HEK293 (cell line): ENCODE measurements around the gene EXOC2.

Experiments used
- CTCF ChIA-PET: fragments of 350-600 bp; formaldehyde crosslinking; extraction: SDS; loops from one replicate; lab custom pipeline; 2021; ENCODE audit warnings: antibody characterized with exemption; lab: Yijun Ruan, JAX
- POLR2A ChIA-PET: fragments of 300-600 bp; formaldehyde crosslinking; extraction: SDS; loops from one replicate; lab custom pipeline; 2020; ENCODE audit warnings: antibody characterized with exemption, inconsistent platforms; lab: Yijun Ruan, JAX
- H3K27ac ChIP-seq: fragments of 200-500 bp; sonication (Bioruptor generic); 2 replicates; pipeline ENCODE4 v1.5.1; 2014; ENCODE audit warnings: low read depth, low read length, control low read depth, inconsistent platforms; ENCODE audit errors: extremely low read depth
- H3K36me3 ChIP-seq, 2 experiments: fragments of 200-500 bp in 1 of 2; sonication (Bioruptor generic) in 1 of 2; 1 replicate in 1 of 2; 2 replicates in 1 of 2; pipeline ENCODE4 v1.5.1; 2014 to 2017; ENCODE audit warnings: inconsistent platforms in 2 of 2, low read length in 2 of 2; ENCODE audit not compliant: control insufficient read depth in 2 of 2, insufficient read depth in 1 of 2
- H3K4me1 ChIP-seq: fragments of 200-500 bp; sonication (Bioruptor generic); 2 replicates; pipeline ENCODE4 v1.5.1; 2014; ENCODE audit warnings: mild to moderate bottlenecking, low read length, inconsistent platforms; ENCODE audit not compliant: control insufficient read depth, insufficient read depth
- H3K4me3 ChIP-seq: 2 replicates; pipeline ENCODE4 v1.5.1; 2011; ENCODE audit warnings: low read depth, mild to moderate bottlenecking, control low read depth, low read length, moderate library complexity
- H3K9me3 ChIP-seq: fragments of 200-500 bp; sonication (Bioruptor generic); 2 replicates; pipeline ENCODE4 v1.5.1; 2014; ENCODE audit warnings: low read depth, low read length, inconsistent platforms; ENCODE audit not compliant: control insufficient read depth, insufficient read depth
- BCL11A ChIP-seq: fragments of 450-650 bp; formaldehyde crosslinking; IDR thresholded peaks from 2 replicates; pipeline ENCODE4 v1.5.1; 2016; ENCODE audit warnings: low read depth, missing biosample characterization, missing genetic modification characterization
- BCL11B ChIP-seq: fragments of 450-650 bp; formaldehyde crosslinking; IDR thresholded peaks from 2 replicates; pipeline ENCODE4 v1.5.1; 2016; ENCODE audit warnings: low read depth, missing biosample characterization, missing genetic modification characterization
- FEZF1 ChIP-seq: fragments of 450-650 bp; formaldehyde crosslinking; IDR thresholded peaks from 2 replicates; pipeline ENCODE4 v1.5.1; 2016; ENCODE audit warnings: missing biosample characterization, missing genetic modification characterization
- GLI2 ChIP-seq: fragments of 450-650 bp; formaldehyde crosslinking; IDR thresholded peaks from 2 replicates; pipeline ENCODE4; 2017; ENCODE audit warnings: missing biosample characterization, missing genetic modification characterization, low read depth, borderline replicate concordance
- IKZF3 ChIP-seq: fragments of 450-650 bp; IDR thresholded peaks from 2 replicates; pipeline ENCODE4 v1.5.0; 2018; ENCODE audit warnings: missing biosample characterization, mild to moderate bottlenecking, missing genetic modification characterization, moderate library complexity
- KLF10 ChIP-seq: fragments of 450-650 bp; IDR thresholded peaks from 2 replicates; pipeline ENCODE4 v1.5.1; 2018; ENCODE audit warnings: missing biosample characterization, mild to moderate bottlenecking, missing genetic modification characterization
- MZF1 ChIP-seq: fragments of 450-650 bp; formaldehyde crosslinking; IDR thresholded peaks from 2 replicates; pipeline ENCODE4 v1.5.1; 2017; ENCODE audit warnings: missing biosample characterization, missing genetic modification characterization, borderline replicate concordance
- OSR2 ChIP-seq: fragments of 450-650 bp; formaldehyde crosslinking; IDR thresholded peaks from 2 replicates; pipeline ENCODE4 v1.5.1; 2016; ENCODE audit warnings: missing biosample characterization, missing genetic modification characterization
- OVOL3 ChIP-seq: fragments of 450-650 bp; formaldehyde crosslinking; IDR thresholded peaks from 2 replicates; pipeline ENCODE4 v1.5.1; 2016; ENCODE audit warnings: missing biosample characterization, missing genetic modification characterization
- SCRT2 ChIP-seq: fragments of 450-650 bp; formaldehyde crosslinking; IDR thresholded peaks from 2 replicates; pipeline ENCODE4 v1.5.1; 2016; ENCODE audit warnings: missing biosample characterization, missing genetic modification characterization
- TRIM28 ChIP-seq: IDR thresholded peaks from 2 replicates; pipeline ENCODE4 v1.6.1; 2011; ENCODE audit warnings: low read length, control low read depth, borderline replicate concordance
- ZBTB8A ChIP-seq: fragments of 450-650 bp; formaldehyde crosslinking; IDR thresholded peaks from 2 replicates; pipeline ENCODE4 v1.5.1; 2016; ENCODE audit warnings: missing biosample characterization, missing genetic modification characterization
- ZNF121 ChIP-seq: fragments of 450-650 bp; formaldehyde crosslinking; IDR thresholded peaks from 2 replicates; pipeline ENCODE4 v1.5.1; 2016; ENCODE audit warnings: missing biosample characterization, missing genetic modification characterization
- ZNF221 ChIP-seq: fragments of 450-650 bp; formaldehyde crosslinking; IDR thresholded peaks from 2 replicates; pipeline ENCODE4 v1.5.1; 2017; ENCODE audit warnings: missing biosample characterization, missing genetic modification characterization, borderline replicate concordance
- ZNF292 ChIP-seq: fragments of 450-650 bp; formaldehyde crosslinking; IDR thresholded peaks from 2 replicates; pipeline ENCODE4 v1.5.1; 2016; ENCODE audit warnings: low read depth, missing biosample characterization, missing genetic modification characterization, borderline replicate concordance
- ZNF366 ChIP-seq: fragments of 450-650 bp; formaldehyde crosslinking; conservative IDR thresholded peaks from 2 replicates; pipeline ENCODE4 v1.5.1; 2016; ENCODE audit warnings: missing biosample characterization, missing genetic modification characterization
- ZNF549 ChIP-seq: fragments of 450-650 bp; IDR thresholded peaks from 2 replicates; pipeline ENCODE4 v1.5.1; 2018; ENCODE audit warnings: missing biosample characterization, missing genetic modification characterization, mild to moderate bottlenecking, inconsistent platforms, moderate library complexity
- ZNF596 ChIP-seq: fragments of 450-650 bp; IDR thresholded peaks from 2 replicates; pipeline ENCODE4 v1.5.0; 2018; ENCODE audit warnings: missing biosample characterization, mild to moderate bottlenecking, missing genetic modification characterization, moderate library complexity
- ZNF654 ChIP-seq: fragments of 450-650 bp; formaldehyde crosslinking; IDR thresholded peaks from 2 replicates; pipeline ENCODE4 v1.5.1; 2016; ENCODE audit warnings: low read depth, missing biosample characterization, missing genetic modification characterization
- ZNF76 ChIP-seq: fragments of 450-650 bp; formaldehyde crosslinking; IDR thresholded peaks from 2 replicates; pipeline ENCODE4; 2016; ENCODE audit warnings: low read depth, missing biosample characterization, missing genetic modification characterization, borderline replicate concordance
- ZNF843 ChIP-seq: fragments of 450-650 bp; formaldehyde crosslinking; IDR thresholded peaks from 2 replicates; pipeline ENCODE4 v1.5.1; 2016; ENCODE audit warnings: missing biosample characterization, missing genetic modification characterization
- ZSCAN30 ChIP-seq: fragments of 450-650 bp; IDR thresholded peaks from 2 replicates; pipeline ENCODE4 v1.5.1; 2018; ENCODE audit warnings: missing biosample characterization, mild to moderate bottlenecking, missing genetic modification characterization, moderate library complexity
- TF ChIP-seq, protein P1 (sequence below): fragments of 450-650 bp; formaldehyde crosslinking; IDR thresholded peaks from 2 replicates; pipeline ENCODE4 v1.5.1; 2017; ENCODE audit warnings: missing biosample characterization, missing genetic modification characterization
- TF ChIP-seq, protein P2 (sequence below): fragments of 450-650 bp; IDR thresholded peaks from 2 replicates; pipeline ENCODE4 v1.5.1; 2018; ENCODE audit warnings: missing biosample characterization, mild to moderate bottlenecking, missing genetic modification characterization
- TF ChIP-seq, protein P3 (sequence below): fragments of 450-650 bp; IDR thresholded peaks from 2 replicates; pipeline ENCODE4 v1.5.1; 2018; ENCODE audit warnings: missing biosample characterization, missing genetic modification characterization
- TF ChIP-seq, protein P4 (sequence below): fragments of 450-650 bp; formaldehyde crosslinking; IDR thresholded peaks from 2 replicates; pipeline ENCODE4 v1.5.1; 2016; ENCODE audit warnings: missing biosample characterization, missing genetic modification characterization
- TF ChIP-seq, protein P5 (sequence below): fragments of 450-650 bp; formaldehyde crosslinking; IDR thresholded peaks from 2 replicates; pipeline ENCODE4 v1.5.1; 2016; ENCODE audit warnings: missing biosample characterization, missing genetic modification characterization, borderline replicate concordance

EXOC2 gene

DNA sequence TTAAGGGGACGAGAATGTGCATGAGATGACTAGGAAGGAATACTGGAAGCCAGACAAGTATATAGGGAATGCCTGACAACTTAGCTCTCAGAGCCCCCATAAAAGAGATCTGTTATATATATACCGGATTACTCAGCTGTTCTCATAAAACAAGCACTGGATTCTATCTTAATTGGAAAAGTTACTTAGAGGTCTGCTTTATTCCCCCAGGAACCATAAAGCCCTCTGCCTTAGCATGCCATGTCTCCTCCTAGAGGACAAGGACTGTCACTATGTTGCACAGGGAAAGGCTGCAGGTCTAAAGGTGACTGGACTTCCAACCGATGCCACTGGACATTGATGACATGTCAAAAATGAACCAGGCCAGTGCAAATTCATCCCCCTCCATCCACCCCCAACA lies 6.4 kb downstream of the EXOC2 start:
- Histone ChIP-seq H3K4me1 (peaks cover 48% of the 10 kb centered on the region), H3K4me3 (no peak overlapping the region), H3K9me3 (no peaks in the 10 kb centered on the region), H3K36me3 (peaks cover 0 to 11% of the 10 kb centered on the region in 2 experiments; a peak in 1 of 3 replicates), H3K27ac (peak overlapping the region; percentile 3; the same call in 1 of the 2 replicates)
- CTCF ChIA-PET = interaction anchor here (0.6 to 4.1 kb wide), 7 partner anchors 13 to 417 kb away, joined by 3 to 25 read pairs (median 3); no protein-coding TSS in a partner anchor
- POLR2A ChIA-PET = no interaction called here
- TF ChIP-seq SCRT2 (tag by site-specific recombination) (no peak), ZNF596 (tag by site-specific recombination) (peak; percentile 77), ZNF292 (tag by site-specific recombination) (no peak), GLI2 (tag by site-specific recombination) (0 out of 2 replicates have a peak, but pooled peaks have one; percentile 25), ZBTB8A (tag by site-specific recombination) (0 out of 2 replicates have a peak, but pooled peaks have one; percentile 11), KLF10 (tag by site-specific recombination) (0 out of 2 replicates have a peak, but pooled peaks have one; percentile 28), TRIM28 (peak; percentile 21; the same call in 1 of the 2 replicates), ZNF549 (tag by site-specific recombination) (no peak; the same call in 1 of the 2 replicates), OSR2 (tag by site-specific recombination) (peak; percentile 72; the same call in 1 of the 2 replicates), ZNF843 (tag by site-specific recombination) (peak; percentile 86), OVOL3 (peak; percentile 89; the same call in 1 of the 2 replicates), ZNF121 (no peak), FEZF1 (tag by site-specific recombination) (peak; percentile 81), ZSCAN30 (peak; percentile 79; the same call in 1 of the 2 replicates), MZF1 (peak; percentile 78; the same call in 1 of the 2 replicates), ZNF221 (tag by site-specific recombination) (no peak), IKZF3 (tag by site-specific recombination) (peak; percentile 79), BCL11A (tag by site-specific recombination) (peak; percentile 92), ZNF76 (no peak), ZNF654 (peak; percentile 61), ZNF366 (peak; percentile 51), BCL11B (tag by site-specific recombination) (peak; percentile 50; the same call in 1 of the 2 replicates)
- TF ChIP-seq, protein P1, sequence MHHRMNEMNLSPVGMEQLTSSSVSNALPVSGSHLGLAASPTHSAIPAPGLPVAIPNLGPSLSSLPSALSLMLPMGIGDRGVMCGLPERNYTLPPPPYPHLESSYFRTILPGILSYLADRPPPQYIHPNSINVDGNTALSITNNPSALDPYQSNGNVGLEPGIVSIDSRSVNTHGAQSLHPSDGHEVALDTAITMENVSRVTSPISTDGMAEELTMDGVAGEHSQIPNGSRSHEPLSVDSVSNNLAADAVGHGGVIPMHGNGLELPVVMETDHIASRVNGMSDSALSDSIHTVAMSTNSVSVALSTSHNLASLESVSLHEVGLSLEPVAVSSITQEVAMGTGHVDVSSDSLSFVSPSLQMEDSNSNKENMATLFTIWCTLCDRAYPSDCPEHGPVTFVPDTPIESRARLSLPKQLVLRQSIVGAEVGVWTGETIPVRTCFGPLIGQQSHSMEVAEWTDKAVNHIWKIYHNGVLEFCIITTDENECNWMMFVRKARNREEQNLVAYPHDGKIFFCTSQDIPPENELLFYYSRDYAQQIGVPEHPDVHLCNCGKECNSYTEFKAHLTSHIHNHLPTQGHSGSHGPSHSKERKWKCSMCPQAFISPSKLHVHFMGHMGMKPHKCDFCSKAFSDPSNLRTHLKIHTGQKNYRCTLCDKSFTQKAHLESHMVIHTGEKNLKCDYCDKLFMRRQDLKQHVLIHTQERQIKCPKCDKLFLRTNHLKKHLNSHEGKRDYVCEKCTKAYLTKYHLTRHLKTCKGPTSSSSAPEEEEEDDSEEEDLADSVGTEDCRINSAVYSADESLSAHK = peak; percentile 39; the same call in 1 of the 2 replicates
- TF ChIP-seq, protein P2, sequence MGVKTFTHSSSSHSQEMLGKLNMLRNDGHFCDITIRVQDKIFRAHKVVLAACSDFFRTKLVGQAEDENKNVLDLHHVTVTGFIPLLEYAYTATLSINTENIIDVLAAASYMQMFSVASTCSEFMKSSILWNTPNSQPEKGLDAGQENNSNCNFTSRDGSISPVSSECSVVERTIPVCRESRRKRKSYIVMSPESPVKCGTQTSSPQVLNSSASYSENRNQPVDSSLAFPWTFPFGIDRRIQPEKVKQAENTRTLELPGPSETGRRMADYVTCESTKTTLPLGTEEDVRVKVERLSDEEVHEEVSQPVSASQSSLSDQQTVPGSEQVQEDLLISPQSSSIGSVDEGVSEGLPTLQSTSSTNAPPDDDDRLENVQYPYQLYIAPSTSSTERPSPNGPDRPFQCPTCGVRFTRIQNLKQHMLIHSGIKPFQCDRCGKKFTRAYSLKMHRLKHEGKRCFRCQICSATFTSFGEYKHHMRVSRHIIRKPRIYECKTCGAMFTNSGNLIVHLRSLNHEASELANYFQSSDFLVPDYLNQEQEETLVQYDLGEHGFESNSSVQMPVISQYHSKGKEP = peak; percentile 65; the same call in 1 of the 2 replicates
- TF ChIP-seq, protein P3, sequence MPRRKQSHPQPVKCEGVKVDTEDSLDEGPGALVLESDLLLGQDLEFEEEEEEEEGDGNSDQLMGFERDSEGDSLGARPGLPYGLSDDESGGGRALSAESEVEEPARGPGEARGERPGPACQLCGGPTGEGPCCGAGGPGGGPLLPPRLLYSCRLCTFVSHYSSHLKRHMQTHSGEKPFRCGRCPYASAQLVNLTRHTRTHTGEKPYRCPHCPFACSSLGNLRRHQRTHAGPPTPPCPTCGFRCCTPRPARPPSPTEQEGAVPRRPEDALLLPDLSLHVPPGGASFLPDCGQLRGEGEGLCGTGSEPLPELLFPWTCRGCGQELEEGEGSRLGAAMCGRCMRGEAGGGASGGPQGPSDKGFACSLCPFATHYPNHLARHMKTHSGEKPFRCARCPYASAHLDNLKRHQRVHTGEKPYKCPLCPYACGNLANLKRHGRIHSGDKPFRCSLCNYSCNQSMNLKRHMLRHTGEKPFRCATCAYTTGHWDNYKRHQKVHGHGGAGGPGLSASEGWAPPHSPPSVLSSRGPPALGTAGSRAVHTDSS (tag by site-specific recombination) = no peak
- TF ChIP-seq, protein P4, sequence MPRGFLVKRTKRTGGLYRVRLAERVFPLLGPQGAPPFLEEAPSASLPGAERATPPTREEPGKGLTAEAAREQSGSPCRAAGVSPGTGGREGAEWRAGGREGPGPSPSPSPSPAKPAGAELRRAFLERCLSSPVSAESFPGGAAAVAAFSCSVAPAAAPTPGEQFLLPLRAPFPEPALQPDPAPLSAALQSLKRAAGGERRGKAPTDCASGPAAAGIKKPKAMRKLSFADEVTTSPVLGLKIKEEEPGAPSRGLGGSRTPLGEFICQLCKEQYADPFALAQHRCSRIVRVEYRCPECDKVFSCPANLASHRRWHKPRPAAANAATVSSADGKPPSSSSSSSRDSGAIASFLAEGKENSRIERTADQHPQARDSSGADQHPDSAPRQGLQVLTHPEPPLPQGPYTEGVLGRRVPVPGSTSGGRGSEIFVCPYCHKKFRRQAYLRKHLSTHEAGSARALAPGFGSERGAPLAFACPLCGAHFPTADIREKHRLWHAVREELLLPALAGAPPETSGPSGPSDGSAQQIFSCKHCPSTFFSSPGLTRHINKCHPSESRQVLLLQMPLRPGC (tag by site-specific recombination) = peak; percentile 63
- TF ChIP-seq, protein P5, sequence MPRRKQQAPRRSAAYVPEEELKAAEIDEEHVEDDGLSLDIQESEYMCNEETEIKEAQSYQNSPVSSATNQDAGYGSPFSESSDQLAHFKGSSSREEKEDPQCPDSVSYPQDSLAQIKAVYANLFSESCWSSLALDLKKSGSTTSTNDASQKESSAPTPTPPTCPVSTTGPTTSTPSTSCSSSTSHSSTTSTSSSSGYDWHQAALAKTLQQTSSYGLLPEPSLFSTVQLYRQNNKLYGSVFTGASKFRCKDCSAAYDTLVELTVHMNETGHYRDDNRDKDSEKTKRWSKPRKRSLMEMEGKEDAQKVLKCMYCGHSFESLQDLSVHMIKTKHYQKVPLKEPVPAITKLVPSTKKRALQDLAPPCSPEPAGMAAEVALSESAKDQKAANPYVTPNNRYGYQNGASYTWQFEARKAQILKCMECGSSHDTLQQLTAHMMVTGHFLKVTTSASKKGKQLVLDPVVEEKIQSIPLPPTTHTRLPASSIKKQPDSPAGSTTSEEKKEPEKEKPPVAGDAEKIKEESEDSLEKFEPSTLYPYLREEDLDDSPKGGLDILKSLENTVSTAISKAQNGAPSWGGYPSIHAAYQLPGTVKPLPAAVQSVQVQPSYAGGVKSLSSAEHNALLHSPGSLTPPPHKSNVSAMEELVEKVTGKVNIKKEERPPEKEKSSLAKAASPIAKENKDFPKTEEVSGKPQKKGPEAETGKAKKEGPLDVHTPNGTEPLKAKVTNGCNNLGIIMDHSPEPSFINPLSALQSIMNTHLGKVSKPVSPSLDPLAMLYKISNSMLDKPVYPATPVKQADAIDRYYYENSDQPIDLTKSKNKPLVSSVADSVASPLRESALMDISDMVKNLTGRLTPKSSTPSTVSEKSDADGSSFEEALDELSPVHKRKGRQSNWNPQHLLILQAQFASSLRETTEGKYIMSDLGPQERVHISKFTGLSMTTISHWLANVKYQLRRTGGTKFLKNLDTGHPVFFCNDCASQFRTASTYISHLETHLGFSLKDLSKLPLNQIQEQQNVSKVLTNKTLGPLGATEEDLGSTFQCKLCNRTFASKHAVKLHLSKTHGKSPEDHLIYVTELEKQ (tag by site-specific recombination) = peak; percentile 36; the same call in 1 of the 2 replicates
